Activated CD4-positive, alpha-beta T cell treated with anti-CD3 and anti-CD28 coated beads, Interleukin-2, amount 50 U/mL, for 24 hours (primary cell): ENCODE data around the gene ZMYND19.
A peak's percentile ranks its signal among the peaks of the same experiment; 100 is the strongest.
"Not testable (repeated sequence)": the region's sequence is repeated elsewhere in the genome, so short reads cannot be mapped to it uniquely, and the experiment has no call there.

Experiments used
- DNase-seq, 2 donors: peaks; one replicate each; pipeline ENCODE4 v3.0.0-alpha.2; 2020; ENCODE audit warnings: low read depth in 1 of 2, low spot score in 1 of 2

ZMYND19 gene

DNA sequence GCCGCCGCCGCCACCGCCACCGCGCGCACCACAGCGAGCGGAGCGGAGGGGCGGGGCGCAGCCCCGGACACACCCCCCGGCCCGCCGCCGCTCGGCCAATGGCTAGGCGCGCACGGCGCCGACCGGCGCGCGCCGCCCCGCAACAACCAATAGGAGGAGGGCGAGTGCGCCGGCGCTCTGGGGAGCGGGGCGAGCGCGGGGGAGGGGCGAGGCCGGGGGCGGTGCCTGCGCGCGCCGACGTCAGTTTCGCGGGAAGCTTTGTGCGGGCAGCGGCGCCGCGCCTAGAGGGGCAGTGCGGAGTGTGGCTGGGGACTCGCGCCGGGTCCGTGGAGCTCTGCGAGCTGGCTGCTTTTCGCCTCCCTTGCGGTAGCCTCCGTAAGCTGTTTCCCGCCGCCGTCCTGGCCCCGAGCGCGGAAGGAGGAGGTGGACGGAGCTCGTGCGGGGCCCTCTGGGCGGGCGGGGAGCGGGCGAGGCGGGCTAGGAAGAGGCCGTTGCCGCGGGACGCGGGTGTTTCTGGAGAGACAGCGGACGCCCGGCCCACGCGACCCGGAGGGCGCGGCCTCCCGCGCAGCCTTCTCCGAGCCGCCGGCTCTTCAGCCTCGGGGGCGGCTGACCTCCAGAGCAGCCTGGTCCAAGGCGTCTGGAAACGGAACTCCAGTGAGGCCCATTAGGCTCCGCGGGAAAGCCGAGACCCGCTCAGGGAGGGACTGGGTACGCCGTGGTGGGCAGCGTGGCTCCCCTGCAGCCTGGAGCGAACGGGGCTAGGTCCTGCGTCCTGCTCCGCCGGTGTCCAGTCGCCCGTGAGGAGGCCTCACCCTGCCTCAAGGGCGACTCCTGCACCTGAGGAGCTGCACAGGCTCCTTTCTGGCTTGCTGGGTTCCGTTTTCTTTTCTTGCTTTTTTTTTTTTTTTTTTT lies at the start of gene ZMYND19:
Gene ZMYND19 (minus strand): TSS at position 44 of the 915 bp plus-strand sequence. CDS start 249 bp downstream, outside the sequence.
- peak; percentile 82 to 83 for DNase-seq

DNA sequence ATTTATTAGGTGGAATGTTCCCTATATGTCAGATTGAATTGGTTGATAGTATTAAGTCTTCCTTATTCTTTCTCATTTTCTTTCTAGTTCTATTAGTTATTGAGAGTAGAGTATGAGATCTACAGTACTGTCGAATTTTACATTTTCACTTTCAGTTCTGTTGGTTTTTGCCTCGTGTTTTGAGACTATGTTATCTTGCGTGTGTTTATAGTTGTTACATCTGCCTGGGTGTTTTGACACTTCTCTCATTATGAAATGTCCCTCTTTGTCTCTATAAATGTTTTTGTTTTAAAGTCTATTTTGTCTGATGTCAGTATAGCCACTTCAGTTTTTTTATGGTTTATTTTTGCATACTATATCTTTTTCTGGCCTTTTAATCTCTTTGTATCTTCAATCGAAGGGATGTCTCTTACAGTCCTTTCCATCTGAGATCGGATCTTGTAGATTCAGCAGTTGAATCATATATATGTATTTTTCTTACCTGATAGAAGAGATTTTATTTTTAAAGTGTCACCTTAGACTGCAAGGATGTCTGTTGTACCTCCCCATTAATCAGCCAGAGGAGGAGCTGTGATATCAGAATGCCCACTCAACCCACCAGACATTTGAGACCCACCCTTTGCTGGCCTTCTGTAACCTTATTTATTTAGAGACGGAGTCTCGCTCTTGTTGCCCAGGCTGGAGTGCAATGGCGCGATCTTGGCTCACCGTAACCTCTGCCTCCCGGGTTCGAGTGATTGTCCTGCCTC lies 49.2 kb upstream of the ZMYND19 start:
- DNase-seq = no peak

- no peak for DNase-seq
Measured at GRCh38 chr9:137638680-137639079, 48.4 kb upstream of the ZMYND19 start.

GRCh38 chr9:137634016-137634415 lies 43.7 kb upstream of the ZMYND19 start:
- DNase-seq = no peak

GRCh38 chr9:137632230-137633161 lies 42.2 kb upstream of the ZMYND19 start:
- no peak for DNase-seq

- DNase-seq = no peak
Measured at GRCh38 chr9:137631345-137632229, 41.3 kb upstream of the ZMYND19 start.

- DNase-seq = no peak
Measured at GRCh38 chr9:137630679-137631078, 40.4 kb upstream of the ZMYND19 start.

DNA sequence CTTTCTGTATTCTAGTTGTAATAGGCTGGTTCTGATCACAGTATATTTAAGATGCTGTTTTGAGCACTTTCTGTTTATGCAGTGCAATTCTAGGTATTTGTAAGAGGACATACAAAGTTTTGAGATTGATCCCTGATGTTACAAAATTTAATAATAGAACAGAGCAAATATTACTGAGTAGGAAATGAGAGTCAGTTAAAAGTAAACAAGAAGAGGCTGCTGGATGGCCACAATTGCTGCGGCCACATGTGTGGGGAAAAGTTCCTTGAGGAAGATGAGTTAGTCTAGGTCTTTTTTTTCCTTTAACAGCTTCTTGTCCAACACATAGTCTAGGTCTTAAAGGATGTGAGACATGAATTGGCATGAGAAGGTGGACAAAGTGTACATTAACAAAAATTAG lies 39.8 kb upstream of the ZMYND19 start:
- DNase-seq = no peak

- not testable (repeated sequence) for DNase-seq
Measured at GRCh38 chr9:137627406-137627805, 37.1 kb upstream of the ZMYND19 start.

DNA sequence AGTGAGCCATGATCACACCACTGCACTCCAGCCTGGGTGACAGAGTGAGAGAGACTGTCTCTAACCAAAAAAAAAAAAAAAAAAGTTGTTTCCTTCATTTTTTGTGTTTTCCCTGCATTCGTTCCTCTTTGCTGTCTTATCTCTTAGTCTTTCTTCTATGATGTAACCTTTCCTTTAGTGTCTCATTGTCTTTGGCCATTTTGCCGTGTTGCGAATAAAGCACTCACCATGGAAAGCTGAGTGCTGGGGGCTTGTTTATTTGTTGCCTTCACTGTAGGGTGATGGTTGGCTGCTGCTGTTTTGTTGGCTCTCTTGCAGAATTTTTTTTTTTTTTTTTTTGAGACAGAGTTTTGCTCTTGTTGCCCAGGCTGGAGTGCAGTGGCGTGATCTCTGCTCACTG lies 36.2 kb upstream of the ZMYND19 start:
- DNase-seq = no peak

DNA sequence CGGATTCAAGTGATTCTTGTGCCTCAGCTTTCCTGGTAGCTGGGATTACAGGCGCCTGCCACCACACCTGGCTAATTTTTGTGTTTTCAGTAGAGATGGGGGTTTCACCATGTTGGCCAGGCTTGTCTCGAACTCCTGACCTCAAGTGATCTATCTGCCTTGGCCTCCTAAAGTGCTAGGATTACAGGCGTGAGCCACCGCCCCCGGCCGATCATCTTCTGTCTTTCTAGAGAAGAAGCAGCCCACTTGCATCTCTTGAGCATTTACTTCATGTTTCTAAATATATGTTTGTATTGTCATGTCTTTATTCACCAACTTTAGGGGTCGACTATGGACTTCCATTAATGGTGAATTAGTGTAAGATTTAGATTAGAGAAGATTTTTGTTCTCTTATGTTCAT lies 31.9 kb upstream of the ZMYND19 start:
- not testable (repeated sequence) for DNase-seq

- DNase-seq = no peak
Measured at GRCh38 chr9:137621131-137621757, 30.9 kb upstream of the ZMYND19 start.

GRCh38 chr9:137620581-137620980 lies 30.3 kb upstream of the ZMYND19 start:
- no peak for DNase-seq

GRCh38 chr9:137620048-137620405 lies 29.7 kb upstream of the ZMYND19 start:
- no peak for DNase-seq

DNA sequence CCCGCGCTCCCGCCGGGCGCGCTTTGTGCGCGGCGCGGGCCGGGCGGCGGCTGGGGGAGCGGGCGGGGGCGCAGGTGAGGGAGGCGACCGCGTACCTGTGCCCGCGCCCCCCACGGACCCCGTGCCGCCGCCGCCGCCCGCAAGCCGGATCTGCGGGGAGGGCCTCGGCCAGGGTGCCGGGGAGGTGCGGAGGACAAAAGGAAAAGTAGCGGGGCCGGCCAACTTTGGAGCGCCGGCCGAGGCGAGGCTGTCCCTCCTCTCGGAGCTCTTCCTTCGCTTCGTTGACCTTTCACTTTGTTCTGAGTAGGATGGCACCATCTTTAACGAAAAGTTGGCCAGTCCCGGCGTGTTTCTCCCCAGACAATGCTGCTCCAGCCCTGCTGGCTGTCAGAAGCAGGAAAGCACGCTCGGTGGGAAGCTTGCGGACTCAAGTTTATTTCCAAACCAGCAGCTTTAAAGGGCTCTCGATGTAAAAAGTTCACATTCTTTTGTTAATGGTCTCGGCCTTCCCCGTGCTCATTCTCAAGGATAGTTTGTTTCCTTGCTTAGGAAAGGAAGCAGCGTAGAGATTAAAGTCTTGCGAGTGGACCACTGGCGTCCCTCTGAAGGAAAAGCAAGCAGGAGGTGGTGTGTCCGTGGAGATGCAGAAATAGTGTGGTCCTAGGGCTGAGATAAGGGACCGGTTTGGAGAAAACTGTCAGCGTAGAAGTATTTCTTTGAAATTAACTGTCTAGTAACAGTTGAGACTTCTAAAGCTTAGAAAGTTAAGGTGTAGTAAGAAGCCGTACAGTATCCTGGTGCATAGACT lies 29.1 kb upstream of the ZMYND19 start:
- no peak for DNase-seq

- DNase-seq = peak; percentile 86
Measured at GRCh38 chr9:137618105-137619067, 28.1 kb upstream of the ZMYND19 start, which contains the start of gene EHMT1. TSS of gene EHMT1 (plus strand) at chr9:137619005. CDS start at chr9:137619029, 24 bp downstream.

DNA sequence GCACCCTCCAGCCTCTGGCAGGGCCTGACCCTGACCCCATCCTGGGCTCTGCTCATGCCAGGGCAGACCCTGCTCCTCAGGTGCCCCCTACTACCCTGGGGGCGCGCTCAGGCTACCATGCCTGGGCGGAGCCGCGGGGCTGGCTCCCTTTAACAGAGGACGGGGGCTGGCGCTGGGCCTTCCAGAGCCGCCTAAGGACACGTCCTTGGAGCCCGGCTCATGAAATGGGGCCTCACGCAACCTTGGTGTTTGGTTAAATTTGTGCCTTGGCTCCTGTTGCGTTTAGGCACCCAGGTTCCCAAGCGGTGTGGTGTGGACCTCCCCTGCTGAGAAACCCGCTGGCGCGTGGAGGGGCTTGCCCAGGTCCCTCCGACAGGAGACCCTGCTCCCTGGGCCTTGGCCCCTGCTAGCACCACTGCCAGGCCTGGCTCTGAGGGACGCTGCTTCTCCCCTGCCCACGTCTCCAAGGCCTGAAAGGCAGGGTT lies 25.1 kb upstream of the ZMYND19 start:
- DNase-seq = no peak
